AG10803 (cell line): Measurements from ENCODE around the gene MTURN.

ENCODE experiments used
- DNase-seq: peaks from one replicate; pipeline ENCODE4 v3.0.0; 2010; ENCODE audit warnings: low read depth
- H3K4me3 ChIP-seq: 2 replicates; pipeline ENCODE4 v1.5.1; 2011; ENCODE audit warnings: mild to moderate bottlenecking, low read length, control low read depth
- CTCF ChIP-seq: conservative IDR thresholded peaks from 2 replicates; pipeline ENCODE4 v1.5.1; 2011; ENCODE audit warnings: mild to moderate bottlenecking, low read length, control low read depth, inconsistent platforms

MTURN gene

GRCh38 chr7:30136117-30136731 is 1.4 kb downstream of the MTURN start:
- no peak for DNase-seq
- TF ChIP-seq CTCF: no peak
- H3K4me3 ChIP-seq: peak overlapping the region; percentile 91

DNA sequence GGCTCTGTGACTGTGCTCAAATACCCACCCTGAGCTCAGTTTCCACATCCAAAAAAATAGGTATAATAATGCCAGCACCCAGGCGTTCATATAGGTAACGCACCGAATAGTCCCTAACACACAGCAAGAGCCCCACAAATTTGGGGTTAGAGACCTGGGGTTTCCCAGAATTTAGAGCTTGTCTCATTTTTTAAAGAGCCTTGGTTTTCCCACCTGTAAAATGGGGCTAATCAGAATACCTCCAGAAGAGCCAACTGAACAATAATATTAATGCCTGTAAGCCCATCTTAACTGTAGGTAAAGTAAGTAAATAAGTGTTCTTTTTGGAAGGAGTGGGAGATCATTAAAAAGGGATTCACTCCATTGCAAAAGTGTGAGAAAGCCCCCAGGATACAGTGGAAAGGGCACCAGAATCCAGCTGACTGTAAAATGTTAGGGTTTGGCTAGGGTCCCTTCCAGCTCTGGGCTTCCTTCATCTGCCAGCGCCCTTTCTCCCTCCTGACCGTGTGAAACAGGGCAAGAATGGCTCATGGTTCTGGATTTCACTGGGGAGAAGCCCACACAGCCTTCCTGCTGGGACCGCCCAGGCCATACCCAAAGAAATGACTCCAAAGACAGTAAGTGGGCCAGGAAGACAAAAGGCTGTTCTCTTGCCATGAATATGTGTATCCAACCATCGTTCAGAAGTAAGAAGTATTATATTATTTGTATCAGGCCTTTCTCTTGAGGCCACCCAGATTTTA is 2.1 kb downstream of the MTURN start:
- no peak for TF ChIP-seq CTCF
- peak overlapping the region; percentile 91 for H3K4me3 ChIP-seq
- no peak for DNase-seq

DNA sequence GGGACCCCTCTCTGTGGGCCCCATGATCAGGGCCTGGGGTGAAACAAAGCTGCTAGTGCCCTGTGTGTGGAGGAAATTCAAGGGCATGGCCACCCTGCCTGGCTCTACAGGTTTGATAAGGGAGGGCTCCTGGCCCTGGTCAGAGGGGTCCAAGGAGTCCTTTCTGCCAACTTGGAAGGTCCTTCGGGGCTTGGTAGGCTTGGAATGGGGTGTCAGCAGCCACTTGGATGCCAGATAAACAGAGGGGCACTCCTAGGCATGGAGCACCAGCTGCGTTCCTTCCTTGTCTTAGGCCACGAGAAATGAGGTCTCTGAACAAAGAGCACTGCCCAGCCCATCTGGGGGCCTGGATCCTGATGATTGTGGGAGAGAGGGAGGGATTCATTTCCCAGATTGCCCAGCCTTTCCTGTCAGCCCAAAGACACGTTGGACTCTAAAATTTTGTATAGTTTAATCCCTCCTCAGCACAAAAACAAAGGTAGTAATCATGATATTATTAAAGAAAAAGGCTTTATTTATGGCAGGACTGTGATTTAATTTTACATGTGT is 5.1 kb downstream of the MTURN start:
- DNase-seq: no peak
- no peak overlapping the region for H3K4me3 ChIP-seq
- TF ChIP-seq CTCF: no peak

GRCh38 chr7:30140456-30140855 is 5.7 kb downstream of the MTURN start:
- DNase-seq: no peak
- no peak overlapping the region for H3K4me3 ChIP-seq
- TF ChIP-seq CTCF: no peak

DNA sequence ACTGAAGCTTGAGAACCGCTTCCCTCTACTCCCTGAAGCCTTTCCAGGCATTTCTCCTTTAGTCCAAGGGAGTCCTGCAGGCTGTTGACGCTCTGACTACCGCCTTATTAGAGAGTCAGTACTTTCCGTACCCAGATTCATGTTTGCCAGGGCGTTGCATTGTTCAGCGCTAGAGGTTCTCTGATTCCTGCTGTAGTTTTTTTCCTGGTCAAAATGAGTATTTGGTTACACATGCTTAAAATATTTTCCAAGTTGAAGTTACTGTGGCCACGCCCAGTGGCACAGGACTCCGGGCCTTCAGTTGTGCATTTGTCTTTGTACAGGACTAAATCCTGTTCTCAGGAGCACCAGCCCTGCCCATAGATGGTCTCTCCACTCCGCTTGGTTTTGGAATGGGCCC is 7.9 kb downstream of the MTURN start:
- peak; percentile 80 for DNase-seq
- peak overlapping the region; percentile 25 for H3K4me3 ChIP-seq
- TF ChIP-seq CTCF: no peak

GRCh38 chr7:30143748-30144251 is 9.0 kb downstream of the MTURN start:
- H3K4me3 ChIP-seq: no peak overlapping the region

More at GRCh38 chr7:30143748-30144251, 9.0 kb downstream of the MTURN start:
- TF ChIP-seq CTCF: no peak
- DNase-seq: peak; percentile 34
